Measurements from ENCODE around the gene GPR31.

DNA sequence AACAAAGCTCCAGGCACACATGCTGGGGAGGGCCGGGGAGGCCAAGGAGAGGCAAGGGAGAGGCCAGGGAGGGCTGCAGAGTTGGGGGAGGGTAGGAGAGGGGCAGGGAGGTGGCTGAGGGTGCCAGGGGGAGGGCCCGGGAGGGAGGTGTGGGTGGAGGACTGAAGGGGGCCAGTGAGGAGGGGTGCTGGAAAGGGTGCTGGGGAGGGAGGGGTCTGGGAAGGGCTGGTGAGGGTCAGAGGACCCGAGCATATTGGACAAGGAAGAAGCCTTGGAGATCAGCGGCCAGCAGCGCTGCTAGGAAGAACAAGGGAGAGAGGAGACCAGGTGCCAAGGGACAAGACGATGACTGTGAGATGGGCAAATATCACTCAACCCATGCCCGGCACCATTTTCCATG lies 49.7 kb upstream of the GPR31 start:
- TF ChIP-seq, protein P1, sequence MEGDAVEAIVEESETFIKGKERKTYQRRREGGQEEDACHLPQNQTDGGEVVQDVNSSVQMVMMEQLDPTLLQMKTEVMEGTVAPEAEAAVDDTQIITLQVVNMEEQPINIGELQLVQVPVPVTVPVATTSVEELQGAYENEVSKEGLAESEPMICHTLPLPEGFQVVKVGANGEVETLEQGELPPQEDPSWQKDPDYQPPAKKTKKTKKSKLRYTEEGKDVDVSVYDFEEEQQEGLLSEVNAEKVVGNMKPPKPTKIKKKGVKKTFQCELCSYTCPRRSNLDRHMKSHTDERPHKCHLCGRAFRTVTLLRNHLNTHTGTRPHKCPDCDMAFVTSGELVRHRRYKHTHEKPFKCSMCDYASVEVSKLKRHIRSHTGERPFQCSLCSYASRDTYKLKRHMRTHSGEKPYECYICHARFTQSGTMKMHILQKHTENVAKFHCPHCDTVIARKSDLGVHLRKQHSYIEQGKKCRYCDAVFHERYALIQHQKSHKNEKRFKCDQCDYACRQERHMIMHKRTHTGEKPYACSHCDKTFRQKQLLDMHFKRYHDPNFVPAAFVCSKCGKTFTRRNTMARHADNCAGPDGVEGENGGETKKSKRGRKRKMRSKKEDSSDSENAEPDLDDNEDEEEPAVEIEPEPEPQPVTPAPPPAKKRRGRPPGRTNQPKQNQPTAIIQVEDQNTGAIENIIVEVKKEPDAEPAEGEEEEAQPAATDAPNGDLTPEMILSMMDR (IDR thresholded peaks at IDR 0.05; ENCODE audit: poor library complexity, severe bottlenecking), result no peak
- TF ChIP-seq TAF1 (IDR thresholded peaks at IDR 0.05; ENCODE audit: low read depth) (no peak), POLR2AphosphoS5 (IDR thresholded peaks at IDR 0.05) (no peak), EP300 (conservative IDR thresholded peaks at IDR 0.05; ENCODE audit: poor library complexity, severe bottlenecking) (no peak), EZH2 (IDR thresholded peaks at IDR 0.05; ENCODE audit: borderline replicate concordance, insufficient read depth, low read length, poor library complexity, severe bottlenecking) (no peak)
- TF ChIP-seq, protein P2, sequence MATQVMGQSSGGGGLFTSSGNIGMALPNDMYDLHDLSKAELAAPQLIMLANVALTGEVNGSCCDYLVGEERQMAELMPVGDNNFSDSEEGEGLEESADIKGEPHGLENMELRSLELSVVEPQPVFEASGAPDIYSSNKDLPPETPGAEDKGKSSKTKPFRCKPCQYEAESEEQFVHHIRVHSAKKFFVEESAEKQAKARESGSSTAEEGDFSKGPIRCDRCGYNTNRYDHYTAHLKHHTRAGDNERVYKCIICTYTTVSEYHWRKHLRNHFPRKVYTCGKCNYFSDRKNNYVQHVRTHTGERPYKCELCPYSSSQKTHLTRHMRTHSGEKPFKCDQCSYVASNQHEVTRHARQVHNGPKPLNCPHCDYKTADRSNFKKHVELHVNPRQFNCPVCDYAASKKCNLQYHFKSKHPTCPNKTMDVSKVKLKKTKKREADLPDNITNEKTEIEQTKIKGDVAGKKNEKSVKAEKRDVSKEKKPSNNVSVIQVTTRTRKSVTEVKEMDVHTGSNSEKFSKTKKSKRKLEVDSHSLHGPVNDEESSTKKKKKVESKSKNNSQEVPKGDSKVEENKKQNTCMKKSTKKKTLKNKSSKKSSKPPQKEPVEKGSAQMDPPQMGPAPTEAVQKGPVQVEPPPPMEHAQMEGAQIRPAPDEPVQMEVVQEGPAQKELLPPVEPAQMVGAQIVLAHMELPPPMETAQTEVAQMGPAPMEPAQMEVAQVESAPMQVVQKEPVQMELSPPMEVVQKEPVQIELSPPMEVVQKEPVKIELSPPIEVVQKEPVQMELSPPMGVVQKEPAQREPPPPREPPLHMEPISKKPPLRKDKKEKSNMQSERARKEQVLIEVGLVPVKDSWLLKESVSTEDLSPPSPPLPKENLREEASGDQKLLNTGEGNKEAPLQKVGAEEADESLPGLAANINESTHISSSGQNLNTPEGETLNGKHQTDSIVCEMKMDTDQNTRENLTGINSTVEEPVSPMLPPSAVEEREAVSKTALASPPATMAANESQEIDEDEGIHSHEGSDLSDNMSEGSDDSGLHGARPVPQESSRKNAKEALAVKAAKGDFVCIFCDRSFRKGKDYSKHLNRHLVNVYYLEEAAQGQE (IDR thresholded peaks at IDR 0.05; ENCODE audit: borderline replicate concordance), result no peak
